GM18508 (cell line): Measurements from ENCODE around the gene GTF2H2C.
"Not testable (repeated sequence)": the region's sequence is repeated elsewhere in the genome, so short reads cannot be mapped to it uniquely, and the experiment has no call there.

Source experiments
- ATAC-seq: cut with Tn5 transposase; IDR thresholded peaks from one replicate; pipeline ENCODE4 v1.9.1; 2021; ENCODE audit warnings: moderate number of reproducible peaks; ENCODE audit not compliant: insufficient read depth, unreplicated experiment

GTF2H2C gene

DNA sequence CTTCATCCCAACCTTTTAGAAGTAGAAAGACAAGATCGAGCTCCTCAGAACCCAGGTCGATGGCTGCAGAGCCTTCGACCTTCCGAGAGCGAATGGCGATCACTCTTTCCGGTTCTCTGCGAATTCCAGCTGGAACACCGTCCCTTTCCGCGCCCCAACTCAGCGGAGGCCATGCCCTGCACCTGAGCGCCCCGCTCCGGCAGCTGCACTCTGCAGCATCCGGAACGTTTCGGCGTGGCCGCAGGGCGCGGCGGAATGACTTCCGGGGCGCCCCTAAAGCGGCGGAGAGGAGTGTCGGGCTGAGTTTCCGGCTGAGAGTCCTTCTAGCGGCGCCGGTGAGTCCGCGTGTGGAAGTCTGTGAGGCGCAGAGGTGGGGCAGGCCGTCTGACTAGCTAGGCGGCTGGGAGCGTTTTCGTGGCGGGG is at the start of gene GTF2H2C:
Gene GTF2H2C (plus strand): TSS at position 284 of the 423 bp plus-strand sequence. CDS start 4,942 bp downstream, outside the sequence.
- peak; percentile 83 for ATAC-seq

DNA sequence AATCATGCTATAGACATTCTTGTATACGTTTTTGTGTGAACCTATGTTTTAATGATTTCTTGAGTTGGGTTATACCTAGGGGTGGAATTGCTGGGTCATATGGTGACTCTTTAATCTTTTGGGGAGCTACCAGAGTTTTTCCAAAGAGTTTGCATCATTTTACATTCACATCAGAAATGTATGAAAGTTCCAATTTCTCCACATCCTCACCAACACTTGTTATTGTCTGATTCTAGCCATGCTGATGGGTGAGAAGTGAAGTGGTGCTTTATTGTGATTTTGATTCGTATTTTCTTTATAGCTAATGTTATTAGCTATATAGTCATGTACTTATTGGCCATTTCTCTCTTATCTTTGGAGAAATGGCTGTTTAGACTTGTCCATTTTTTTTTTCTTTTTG is 49.3 kb upstream of the GTF2H2C start:
- no peak for ATAC-seq

DNA sequence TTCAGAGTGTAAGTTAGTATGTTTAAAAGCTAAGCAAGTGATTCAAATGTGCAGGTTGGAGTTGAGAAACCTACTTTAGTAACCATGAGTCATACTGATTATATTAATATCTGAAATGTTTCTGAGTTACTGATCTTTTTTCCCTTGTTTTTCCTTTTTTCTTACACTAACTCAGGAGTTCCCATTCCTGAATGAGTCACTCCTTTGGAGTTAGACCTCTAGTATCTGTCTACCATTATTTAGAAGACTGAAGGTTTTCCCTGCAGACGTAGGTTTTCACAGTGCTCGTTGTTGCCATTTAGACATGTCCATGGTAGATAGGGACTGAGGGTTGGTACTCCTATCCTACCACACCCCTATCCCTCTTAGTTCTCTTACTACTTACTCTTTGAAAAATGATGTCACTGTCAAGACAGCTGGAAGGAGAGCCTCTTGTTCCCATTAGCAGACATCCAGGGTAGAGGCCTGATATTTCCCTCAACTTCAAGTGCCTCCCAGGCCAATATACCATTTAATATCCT is 47.2 kb upstream of the GTF2H2C start:
- ATAC-seq = no peak

DNA sequence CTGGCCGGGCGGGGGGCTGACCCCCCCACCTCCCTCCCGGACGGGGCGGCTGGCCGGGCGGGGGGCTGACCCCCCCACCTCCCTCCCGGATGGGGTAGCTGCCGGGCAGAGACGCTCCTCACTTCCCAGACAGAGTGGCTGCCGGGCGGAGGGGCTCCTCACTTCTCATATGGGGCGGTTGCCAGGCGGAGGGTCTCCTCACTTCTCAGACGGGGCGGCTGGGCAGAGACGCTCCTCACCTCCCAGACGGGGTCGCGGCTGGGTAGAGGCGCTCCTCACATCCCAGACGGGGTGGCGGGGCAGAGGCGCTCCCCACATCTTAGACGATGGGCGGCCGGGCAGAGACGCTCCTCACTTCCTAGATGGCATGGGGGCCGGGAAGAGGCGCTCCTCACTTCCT is 44.4 kb upstream of the GTF2H2C start:
- ATAC-seq = not testable (repeated sequence)

DNA sequence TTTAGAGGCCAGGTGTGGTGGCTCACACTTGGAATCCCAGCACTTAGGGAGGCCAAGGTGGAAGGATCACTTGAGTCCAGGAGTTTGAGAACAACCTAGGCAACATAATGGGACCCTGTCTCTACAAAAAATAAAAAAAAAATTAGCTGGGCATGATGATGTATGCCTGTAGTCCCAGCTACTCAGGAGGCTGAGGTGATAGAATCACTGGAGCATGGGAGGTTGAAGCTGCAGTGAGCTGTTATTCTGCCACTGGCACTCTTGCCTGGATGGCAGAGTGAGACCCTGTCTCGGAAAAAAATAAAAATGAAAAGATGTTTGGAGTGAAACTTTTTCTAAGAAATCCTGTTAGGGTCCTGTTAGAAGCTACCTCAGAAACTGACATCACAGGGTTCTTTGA is 43.2 kb upstream of the GTF2H2C start:
- no peak for ATAC-seq

DNA sequence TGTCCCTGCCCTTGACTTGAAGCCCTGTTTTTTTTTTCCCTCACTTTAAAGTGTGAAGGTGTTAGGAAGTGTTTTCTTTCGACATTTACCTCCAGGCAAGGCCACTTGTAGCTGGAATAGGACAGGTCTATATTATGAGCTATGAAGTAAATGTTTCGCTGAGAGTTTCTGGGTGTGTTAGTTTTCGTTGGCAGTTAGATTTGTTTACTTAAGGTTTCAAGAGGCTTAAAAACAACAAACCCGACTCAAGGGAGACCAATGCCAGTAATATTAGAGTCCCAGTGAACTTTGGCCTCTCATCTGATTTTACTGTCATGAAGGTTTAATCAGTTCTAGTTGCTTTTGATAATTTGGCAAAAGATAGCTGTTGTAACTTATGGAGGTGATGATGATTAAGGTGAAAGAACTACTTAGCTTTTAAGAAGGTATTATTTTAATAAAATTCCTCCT is 42.2 kb upstream of the GTF2H2C start:
- no peak for ATAC-seq

DNA sequence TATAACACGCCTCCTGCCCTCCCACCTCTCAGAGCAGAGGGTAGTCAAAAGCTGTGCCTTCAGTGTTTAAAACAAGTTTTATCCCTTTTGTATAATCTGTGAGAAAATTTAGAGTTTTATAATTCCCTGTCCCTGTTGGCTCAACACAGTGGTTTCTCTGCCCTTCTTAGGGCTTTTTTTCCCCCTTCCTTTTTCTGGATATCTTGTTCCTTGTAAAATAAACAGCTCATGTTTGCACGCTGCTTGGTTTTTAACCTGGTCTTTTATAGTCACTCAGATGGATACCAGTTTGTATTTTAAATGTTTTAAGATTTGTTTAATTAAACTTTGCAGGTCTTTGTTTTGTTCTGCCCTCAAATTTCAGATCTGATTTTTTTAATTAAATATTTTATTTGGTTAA is 40.7 kb upstream of the GTF2H2C start:
- ATAC-seq = no peak

DNA sequence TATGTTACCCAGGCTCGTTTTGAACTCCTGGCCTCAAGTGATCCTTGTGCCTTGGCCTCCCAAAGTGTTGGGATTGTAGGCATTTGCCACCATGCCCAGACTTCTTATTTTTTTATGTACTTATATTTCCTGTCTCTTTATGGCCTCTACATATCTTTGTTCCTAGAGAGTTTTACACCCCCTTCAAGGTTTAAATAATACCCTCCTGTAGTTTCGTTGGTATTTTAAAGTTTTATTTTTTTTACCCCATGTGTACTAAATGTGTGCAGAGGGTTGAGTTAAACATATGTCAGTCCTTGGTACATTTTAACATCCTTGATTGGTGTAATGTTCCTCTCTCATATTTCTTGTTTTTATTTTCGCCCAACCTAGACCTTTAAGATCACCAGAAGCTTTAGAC is 38.0 kb upstream of the GTF2H2C start:
- no peak for ATAC-seq

DNA sequence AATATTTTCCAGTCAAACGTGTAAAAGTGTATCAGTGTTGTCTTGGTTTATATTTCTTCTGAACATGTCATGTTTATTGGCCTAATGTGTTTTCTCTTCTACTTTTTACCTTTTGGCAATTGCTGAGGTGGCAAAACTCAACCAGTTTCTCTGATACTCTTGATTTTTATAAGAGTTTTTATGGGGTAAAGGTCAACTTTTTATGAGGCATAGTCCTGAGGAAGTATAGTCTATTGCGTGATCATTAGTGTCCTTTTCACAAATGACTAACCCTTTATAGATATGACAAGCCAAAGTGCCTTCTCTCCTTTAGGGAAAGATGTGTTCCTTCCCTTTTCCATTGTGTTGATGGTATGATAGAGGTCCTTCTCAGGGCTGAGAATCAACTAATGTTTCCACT is 34.5 kb upstream of the GTF2H2C start:
- ATAC-seq = no peak

DNA sequence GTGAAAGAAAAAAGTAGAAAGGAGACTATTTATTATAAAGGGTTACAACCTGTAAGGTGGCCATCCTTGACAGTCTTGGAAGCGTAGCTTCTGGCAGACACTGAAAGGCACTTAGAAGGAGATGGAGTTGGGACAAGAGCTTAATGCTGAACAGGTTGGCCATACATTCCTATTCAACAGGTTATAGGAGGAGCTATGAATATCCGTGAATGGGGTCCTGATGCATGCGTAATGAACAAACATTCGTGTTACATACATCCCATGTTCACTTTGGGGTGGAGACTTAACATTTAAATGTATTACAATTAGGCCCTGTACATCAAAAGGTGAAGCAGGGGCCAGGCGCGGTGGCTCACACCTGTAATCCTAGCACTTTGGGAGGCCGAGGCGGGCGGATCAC is 33.3 kb upstream of the GTF2H2C start:
- ATAC-seq = no peak

DNA sequence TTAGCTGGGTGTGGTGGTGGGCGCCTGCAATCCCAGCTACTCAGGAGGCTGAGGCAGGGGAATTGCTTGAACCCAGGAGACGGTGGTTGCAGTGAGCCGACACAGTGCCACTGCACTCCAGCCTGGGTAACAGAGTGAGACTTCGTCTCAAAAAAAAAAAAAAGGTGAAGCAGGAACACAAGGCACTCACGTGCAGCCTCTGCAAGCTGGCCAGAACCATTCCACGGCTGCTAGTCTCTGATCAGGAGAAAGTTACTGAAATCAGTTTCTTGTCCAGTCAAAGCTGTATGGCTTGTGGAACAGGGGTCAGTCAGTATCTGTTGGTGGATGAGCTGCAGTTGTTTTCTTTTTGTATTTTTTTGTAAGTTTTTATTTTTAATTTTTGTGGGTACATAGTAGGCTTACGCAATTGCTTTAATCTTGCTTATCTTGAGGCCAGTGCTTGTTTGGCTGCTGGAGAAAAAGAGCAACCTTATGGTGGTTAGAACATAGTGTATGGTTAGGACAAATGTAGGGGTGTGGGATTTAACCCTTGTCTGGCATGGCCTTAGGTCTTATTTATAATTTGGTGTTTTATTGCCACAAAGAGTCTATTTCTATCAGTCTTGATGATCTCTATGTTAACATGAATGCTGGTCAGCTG is 32.7 kb upstream of the GTF2H2C start:
- no peak for ATAC-seq

DNA sequence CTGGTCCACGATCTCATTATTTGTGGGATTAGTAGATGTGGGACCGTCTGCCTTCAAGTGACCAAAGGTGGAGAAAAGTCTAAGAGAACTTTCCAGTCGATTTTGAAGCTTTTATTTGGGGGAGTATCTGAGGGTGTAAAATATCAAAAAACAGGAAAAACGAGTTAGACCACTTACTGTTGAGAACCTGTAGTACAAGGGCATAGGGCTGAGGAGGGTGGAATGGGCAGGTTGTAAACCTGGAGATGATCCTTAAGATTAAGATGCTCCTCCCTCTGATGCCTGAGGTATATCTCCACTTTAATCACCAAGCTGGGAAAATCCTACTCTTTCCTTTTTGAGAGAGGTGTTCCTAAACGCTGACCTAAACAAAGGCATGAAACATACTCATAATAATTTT is 32.0 kb upstream of the GTF2H2C start:
- ATAC-seq = no peak

DNA sequence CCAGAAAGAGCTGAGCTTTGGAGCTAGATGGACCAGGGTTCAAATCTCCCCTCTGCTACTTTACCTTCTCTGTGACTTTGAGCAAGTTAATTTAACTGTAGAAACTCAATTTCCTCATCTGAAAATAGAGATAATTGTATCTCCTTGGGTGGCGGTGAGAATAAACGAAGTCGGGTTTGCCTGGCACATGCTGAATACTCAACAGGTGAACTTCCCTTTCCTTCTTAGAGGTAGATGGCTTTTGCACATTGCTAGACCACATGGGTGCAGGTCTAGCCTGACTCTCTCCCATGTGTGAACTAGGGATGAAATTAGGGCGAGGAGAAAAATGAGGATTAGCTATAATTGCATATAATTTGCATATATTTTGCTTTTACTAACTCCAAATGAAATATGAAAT is 31.4 kb upstream of the GTF2H2C start:
- ATAC-seq = no peak

DNA sequence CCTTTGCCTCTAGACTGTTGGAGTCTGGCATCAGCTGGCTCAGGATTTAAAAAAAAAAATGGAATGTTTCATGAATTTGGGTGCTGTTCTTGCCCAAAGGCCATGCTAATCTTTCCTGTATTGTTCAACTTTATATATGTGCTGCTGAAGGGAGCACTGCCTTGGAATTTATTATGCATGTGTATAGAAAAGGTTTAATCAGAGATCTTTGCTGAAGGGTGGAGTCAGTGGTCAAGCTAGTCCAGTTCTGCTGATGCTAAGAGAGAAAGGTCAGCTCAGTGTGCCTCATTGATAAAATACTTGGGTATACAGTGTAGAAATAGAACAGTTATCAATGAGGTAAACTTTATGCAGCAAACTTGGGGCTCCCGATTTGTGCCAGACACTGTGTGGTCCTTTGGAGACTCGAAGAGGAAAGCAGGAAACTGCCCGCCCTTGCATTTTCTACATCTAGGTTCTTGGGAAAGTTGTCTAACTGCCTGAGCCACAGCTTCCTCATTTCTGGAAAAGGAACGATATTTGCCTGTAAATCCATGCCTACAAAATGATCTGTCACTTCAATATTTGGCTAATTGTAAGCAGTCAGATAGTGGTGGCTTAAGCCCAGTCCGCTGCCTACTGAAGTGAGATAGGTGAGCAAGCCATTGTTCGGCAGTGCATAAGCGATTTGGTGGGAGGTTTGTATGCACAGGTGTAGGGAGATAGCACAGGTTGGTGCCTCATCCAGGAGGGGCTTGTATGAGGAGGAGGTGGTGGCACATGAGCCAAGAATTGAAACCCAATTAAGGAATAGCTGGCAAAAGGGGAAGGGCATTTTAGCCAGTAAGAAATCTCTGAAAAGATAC is 29.2 kb upstream of the GTF2H2C start:
- no peak for ATAC-seq

DNA sequence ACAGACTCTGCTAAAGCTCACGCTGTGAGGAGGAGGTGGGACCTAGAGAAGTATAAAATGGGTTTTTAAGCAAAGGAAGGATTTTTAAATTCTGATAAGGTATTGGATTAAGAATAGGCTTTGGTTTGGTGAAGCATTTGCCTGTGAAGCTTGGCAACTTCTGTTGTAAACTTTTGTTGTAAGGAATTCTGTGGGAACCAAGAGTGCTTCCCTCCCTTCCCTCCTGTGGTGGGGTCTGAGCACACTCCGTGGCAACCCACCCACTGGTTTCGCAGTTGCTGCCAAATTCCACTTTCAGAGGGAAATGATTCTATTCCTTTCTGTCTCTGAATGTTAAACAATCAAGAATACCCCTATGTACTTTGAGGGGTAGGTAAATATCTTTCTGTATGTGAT is 28.6 kb upstream of the GTF2H2C start:
- ATAC-seq = no peak

DNA sequence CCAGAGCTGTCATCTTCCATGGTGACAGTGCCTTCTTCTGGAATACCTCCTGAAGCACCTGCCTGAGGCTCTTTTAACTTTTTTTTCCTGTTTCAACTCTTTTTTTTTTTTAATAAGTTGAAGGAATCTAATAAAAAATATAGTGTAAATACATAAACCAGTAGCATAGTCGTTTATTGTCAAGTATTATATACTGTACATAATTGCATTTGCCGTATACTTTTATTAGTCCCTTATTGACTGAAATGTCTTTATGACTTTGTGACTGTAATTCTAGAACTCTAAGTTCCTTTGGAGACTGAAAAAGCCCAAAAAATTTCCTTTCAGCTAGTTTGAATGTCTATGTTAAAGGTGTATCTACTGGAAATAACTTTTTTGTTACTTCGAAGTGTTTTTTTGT is 22.1 kb upstream of the GTF2H2C start:
- not testable (repeated sequence) for ATAC-seq

DNA sequence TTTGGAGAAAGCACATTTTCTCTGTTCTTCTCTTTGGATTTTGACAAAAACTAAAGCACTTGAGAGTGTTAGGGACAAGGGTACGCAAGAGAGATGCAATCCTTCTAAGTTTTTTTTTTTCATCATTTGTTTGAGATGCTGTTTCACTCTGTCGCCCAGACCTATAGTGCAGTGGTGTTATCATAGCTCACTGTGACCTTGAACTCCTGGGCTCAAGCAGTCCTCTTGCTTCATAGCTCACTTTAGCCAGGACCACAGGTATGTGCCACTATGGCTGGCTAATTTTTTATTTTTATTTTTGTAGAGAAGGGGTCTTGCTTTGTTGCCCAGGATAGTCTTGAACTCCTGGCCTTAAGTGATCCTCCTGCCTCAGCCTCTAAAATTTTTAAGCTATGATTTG is 21.3 kb upstream of the GTF2H2C start:
- not testable (repeated sequence) for ATAC-seq

DNA sequence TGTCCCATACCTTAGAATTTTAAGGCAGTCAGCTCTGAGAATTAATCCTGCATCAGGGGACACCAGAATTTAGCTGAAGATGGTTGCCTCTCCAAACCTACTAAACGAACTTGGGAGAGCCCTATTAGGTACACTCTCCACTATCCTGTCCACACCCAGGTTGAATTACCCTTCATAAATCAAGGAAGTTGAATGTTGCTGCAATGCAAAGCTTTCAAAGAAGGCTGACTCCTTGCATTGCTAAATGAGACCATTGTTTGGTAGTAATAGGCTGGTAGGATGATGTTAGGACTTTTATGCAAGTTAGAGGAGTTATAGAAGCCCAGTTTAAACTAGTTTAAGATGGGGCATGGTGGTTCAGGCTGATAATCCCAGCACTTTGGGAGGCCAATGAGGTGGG is 18.6 kb upstream of the GTF2H2C start:
- not testable (repeated sequence) for ATAC-seq

DNA sequence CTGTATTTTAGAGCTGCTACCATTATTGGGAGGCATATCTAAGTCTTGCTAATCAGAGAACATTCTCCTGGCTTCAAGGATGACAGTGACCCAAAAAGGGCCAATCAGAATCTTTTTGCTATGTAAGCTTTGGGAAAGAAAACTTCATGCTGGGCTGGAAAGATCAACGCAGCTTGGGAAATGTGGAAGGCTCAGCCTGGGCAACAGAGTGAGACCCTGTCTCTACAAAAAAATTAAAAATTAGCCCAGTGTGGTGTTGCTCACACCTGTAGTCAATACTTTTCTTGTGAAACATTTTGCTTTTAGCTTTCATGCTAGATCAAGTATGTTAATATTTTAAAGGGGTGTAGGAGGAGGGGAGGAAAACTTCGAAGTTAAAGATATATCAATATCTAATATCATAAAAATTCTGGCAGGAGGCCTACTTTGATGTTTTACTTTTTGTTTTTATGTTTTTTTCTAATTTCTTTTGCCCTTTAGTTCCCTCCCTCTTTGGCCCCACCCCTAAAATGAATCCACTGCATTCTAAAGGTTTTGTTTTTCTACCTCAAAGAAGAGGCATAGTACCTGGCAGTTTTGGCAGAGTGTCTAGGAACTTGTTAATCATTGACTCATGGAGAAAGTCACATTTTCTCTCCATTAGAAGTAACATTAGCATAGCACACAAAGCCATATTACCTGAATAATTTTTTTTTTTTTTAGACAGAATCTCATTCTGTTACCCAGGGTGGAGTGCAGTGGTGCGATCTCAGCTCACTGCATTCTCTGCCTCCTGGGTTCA is 17.0 kb upstream of the GTF2H2C start:
- not testable (repeated sequence) for ATAC-seq

DNA sequence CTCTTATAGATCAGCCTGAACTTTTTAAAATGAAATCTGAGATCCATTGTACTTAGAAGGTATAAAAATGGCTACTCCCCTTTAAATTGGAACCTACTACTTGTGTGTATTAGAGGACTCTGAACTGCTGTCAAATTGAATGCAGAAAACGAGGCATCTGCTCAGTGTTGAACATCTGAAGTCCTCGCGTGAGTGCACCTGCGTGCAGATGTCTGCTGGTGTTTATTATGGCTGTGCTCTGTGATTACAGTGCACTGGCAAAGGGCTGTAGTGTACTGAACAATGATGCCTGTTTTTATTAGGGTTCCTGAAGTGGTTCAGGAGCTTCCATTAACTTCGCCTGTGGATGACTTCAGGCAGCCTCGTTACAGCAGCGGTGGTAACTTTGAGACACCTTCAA is 15.4 kb upstream of the GTF2H2C start:
- ATAC-seq = not testable (repeated sequence)
